ENCODE data around the gene VGF.
"Not testable (repeated sequence)": the region's sequence is repeated elsewhere in the genome, so short reads cannot be mapped to it uniquely, and the experiment has no call there.

The VGF gene

DNA sequence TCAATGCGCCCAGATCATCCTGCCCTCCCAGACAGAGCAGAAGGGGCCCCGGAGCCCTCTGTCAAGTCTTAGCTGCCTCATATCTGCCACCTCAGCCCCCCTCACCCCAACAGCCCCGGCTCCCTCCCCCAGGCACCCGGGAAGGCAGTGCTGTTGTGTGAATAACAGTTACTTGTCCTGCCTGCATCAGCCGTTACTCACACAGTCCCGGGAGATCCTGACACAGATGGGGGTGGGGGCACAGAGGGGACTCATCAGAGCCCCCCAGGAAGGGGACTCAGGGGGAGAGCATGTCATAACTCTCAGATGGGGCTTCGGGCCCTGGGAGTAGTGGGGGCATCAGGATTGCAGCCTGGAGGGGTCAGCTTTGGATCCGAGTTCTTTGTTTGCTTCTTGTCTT, 50.9 kb downstream of the VGF start:
- no peak for DNase-seq

DNA sequence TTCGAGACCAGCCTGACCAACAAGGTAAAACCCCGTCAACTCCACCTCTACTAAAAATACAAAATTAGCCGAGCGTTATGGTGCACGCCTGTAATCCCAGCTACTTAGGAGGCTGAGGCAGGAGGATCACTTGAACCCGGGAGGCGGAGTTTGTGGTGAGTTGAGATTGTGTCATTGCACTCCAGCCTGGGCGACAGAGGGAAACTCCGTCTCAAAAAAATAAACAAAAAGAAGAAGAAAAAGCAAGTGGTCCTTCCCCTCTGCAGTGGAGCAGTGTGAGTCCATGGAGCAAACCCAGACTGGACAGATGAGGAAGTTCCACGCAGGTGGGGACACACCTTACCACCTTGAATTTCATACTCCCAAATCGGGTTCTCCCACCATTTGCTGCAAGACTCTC, 51.5 kb downstream of the VGF start:
- no peak for DNase-seq

DNA sequence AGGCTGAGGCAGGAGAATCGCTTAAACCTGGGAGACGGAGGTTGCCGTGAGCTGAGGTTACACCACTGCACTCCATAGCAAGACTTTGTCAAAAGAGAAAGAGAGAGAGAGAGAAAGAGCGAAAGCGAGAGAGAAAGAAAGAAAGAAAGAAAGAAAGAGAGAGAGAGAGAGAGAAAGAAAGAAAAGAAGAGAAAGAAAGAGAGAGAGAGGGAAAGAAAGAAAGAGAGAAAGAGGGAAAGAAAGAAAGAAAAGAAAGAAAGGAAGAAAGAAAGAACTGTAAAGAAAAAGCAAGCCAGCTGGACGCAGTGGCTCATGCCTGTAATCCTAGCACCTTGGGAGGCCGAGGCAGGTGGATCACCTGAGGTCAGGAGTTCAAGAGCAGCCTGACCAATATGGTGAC, 52.2 kb downstream of the VGF start:
- not testable (repeated sequence) for DNase-seq
